ENCODE data around the gene GOLGA1.
"Not testable (repeated sequence)": the region's sequence is repeated elsewhere in the genome, so short reads cannot be mapped to it uniquely, and the experiment has no call there.

The GOLGA1 gene, protein sequence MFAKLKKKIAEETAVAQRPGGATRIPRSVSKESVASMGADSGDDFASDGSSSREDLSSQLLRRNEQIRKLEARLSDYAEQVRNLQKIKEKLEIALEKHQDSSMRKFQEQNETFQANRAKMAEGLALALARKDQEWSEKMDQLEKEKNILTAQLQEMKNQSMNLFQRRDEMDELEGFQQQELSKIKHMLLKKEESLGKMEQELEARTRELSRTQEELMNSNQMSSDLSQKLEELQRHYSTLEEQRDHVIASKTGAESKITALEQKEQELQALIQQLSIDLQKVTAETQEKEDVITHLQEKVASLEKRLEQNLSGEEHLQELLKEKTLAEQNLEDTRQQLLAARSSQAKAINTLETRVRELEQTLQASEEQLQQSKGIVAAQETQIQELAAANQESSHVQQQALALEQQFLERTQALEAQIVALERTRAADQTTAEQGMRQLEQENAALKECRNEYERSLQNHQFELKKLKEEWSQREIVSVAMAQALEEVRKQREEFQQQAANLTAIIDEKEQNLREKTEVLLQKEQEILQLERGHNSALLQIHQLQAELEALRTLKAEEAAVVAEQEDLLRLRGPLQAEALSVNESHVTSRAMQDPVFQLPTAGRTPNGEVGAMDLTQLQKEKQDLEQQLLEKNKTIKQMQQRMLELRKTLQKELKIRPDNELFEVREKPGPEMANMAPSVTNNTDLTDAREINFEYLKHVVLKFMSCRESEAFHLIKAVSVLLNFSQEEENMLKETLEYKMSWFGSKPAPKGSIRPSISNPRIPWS

DNA sequence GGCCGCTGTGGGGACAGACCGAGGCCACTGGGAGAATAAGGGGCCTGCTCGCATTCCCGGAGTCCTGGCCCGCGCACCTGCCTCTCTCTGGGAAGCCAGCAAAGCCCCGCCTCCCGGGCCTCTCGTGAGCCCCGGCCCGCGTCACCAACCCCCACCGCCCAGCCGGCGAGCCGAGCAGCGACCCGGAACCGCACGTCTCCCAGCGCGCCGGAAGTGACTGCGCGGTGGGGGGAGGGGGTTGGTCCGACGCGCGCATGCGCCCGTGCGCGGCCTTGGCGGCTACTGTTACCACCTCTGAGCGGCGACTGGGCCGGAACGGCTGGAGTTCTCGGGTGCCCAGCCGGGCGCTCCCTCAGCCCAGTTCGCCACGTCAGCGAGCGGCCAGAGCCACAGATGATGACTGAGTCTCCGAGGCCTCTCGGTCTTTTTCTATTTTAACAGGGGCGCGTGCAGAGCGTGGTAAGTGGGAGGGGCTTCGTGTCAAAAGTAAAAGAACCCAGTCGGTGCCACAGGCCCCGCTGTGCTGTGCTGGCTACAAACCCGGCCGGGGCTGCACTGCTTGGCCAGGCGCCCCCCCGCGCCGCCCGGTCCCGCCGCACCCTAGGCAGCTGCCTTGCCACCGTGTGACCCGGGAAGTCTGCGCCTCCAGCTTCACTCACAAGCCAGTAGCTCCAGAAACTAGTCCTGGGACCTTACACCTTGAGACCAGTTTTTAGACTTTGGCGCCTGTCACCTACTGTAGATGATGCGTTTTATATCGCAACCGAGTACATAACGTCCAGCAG is at the start of gene GOLGA1:
GOLGA1 (minus strand) TSS at position 190 of the 785 bp plus-strand sequence. CDS start 2,372 bp downstream, outside the sequence.
- peak; percentile 83 to 91 (median 86) for DNase-seq

DNA sequence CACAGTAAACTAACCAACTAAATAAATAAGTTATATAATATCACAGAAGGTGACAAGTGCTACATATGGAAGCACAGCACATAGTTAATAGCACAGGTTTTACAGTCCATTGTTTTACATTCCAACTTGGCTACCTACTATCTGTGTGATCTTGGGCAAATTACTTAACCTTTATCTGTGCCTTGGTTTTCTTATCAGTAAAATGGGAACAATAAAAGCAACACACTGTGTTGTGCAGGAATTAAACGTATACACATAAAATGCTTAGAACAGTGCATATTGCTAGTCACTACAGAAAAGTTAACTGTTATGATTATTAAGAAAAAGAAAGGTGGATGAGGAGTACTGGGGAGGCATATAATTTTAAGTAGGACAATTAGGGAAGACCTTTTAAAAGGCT is 42.8 kb upstream of the GOLGA1 start:
- DNase-seq = no peak

DNA sequence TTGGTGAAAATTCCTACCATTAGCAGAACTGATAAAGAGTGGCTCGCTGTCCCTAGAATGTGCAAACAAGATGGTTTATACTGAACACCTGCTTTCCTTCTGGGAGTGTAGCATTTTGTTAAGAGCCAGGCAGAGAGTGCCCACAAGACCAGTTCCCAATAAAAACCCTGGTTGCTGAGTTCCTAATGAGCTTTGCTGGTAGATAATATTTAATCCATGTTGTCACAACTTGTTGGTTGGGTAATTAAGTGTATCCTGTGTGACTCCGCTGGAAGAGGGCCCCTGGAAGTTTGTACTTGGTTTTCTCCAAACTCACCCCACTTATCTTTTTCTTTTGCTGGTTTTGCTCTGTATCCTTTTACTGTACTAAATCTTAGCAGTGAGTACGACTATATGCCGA is 39.5 kb upstream of the GOLGA1 start:
- no peak for DNase-seq

DNA sequence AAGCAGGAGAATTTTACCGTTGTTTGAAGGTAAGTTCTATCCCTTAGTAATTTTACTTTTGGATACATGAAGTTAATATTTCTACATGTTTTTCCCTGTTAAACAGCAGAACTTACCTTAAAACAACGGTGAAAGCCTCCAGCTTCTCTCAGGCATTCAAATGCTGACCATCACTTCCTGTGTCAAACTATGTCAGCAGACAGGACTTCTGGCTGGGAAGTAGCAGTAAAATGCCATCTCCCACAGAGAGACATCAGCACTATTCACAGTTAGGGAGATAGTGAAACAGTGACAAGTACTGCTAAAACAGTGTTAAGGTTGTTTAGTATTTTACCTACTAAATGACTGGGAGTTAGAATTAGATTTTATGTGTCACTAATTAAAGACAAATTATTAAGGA is 34.2 kb upstream of the GOLGA1 start:
- no peak for DNase-seq

DNA sequence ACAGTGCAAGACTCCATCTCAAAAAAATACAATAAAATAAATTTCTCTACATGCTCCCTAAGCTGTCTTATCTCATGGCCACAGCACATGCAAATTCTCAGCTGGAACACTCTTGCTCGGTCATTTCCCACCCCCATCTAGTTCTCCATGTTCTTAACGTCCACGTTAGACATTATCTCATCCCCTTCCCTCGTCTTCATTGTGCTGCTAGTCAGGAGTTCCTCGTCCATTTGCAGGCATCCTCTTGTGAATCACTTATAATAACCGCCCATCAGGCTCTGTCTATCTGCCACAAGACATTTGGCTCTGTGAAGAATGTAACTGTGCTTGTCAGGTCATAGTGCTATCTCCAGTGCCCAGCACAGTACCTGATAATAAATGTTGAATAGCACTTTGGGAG is 32.9 kb upstream of the GOLGA1 start:
- DNase-seq = no peak

DNA sequence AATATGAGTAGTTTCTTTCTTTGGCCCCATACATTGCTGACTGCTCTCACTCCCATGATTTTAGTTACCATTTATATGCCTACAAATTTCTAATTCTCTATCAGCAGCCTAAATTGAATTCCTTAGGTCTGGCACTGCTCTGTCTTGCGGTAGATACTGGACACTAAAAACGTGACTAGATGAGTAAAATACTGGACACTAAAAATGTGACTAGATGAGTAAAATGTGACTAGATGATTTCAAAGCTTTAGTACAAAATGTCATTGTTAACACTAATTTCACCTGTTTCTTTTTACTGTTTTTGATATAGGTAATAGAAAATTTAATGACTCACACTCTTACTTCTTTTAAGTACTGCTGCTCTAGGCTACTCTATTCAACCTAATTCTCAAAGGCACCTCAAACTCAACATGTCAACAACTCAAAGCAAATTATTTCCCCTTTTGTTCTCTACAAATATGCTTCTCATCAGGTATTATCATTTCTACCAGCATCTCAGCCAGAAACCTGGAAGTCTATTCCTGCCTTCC is 31.4 kb upstream of the GOLGA1 start:
- DNase-seq = no peak

DNA sequence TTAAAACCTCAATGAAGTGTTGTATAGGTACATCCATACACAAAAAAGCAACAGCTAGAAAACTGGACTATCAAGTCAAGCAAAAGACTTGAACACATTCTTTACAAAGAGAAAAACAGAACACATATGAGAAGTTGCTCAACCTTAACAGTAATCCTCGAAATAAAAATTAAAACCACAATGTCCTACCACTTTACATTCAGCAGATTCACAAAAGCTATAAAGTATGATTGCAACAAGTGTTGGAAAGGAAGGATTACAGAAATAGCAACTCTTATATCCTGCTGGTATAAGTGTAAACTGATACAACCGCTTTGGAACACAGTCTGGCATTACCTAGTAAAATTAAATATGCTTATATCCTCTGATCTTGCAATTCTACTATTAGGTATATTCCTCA is 28.5 kb upstream of the GOLGA1 start:
- no peak for DNase-seq

DNA sequence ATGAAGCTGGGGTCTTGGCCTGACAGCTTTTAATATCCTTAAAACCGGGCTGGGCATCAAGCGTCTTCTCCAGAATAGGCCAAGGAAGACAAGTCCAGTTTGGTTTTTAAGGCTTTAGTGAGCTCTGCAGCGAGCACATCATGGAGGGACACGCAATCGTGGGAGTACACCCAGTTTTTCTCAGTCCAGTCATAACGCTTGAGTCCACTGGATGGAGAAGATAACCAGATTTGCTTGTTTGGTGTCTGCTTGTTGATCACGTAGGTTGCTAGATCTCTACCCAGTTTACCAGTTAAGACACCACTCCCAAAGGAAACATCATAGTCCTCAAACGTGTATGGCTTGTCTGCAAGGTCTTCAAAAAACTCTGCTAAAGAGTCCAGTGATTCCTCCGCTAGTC is 27.4 kb upstream of the GOLGA1 start:
- DNase-seq = no peak

DNA sequence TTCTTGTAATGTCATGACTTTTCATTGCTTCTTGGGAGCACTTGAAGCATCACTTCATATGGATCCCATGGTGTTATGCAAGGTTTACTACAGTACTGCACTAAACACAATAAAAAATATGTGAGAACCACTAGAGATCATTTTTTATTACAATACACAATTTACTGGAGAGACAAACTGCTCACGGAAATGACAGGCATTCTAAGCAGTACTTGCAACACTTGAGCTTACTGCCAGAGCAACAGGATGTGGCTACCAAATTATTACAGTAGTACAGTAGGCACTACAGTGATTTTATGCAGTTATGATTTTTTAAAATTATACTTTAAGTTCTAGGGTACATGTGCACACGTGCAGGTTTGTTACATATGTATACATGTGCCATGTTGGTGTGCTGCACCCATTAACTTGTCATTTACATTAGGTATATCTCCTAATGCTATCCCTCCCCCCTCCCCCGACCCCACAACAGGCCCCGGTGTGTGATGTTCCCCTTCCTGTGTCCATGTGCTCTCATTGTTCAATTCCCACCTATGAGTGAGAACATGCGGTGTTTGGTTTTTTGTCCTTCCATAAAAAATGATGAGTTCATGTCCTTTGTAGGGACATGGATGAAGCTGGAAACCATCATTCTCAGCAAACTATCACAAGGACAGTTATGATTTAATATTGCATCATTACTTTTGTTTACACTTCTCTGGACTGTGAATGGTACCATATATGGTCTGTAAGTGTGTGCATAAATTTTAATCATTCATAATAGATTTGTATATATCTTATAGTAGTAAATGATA is 25.1 kb upstream of the GOLGA1 start:
- DNase-seq = peak in 1 of 4 experiments; percentile 5

DNA sequence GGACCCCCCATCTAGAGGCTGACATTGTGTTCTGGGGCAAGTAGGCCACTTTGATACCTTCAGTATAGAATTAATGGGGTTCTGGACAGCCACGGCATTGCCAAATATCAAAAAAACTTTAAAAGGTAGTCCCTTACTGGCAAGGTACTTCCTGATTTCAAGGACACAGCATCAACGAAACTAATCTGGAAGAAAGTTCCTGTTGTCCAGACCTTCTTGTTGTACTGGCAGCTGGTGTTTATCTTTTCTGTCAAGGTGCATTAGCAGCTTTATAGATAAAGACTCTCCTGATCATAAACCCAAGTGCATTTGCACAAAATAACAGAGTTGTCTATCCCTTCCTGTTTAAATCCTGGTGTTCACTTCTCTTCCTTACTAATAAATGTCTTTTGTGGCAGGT is 23.7 kb upstream of the GOLGA1 start:
- no peak for DNase-seq

DNA sequence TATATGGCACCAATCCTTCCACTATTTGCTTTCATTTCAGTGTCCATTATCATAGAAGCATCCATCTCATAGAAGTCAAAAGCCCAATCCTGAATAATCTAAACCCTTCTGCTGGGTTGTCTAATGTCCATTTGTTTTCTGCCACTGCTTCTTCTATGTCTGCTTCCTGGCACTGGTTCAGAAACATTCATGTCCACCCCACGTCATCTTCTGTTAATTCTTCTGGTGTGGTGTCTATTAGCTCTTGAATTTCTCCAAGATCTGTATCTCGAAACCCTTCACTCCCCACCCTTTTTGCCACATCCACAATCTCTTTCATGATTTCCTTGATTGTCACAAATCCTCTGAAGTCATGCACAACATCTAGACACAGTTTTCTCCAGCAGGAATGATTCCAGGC is 23.2 kb upstream of the GOLGA1 start:
- no peak for DNase-seq

DNA sequence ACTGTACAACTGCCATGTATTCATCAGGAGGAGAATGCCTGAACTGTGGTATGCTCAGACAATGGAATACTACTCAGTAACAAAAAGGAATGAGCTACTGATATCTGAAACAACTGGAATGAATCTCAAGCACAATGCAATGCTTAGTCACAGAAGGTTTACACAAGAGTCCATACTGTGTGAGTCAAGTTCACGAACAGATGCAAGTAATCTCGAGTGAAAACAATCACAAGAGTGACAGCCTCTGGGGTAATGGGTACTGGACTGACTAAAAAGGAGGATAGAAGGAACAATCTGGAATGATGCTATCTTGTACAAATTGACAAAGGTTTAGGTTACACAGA is 19.5 kb upstream of the GOLGA1 start:
- DNase-seq = no peak

DNA sequence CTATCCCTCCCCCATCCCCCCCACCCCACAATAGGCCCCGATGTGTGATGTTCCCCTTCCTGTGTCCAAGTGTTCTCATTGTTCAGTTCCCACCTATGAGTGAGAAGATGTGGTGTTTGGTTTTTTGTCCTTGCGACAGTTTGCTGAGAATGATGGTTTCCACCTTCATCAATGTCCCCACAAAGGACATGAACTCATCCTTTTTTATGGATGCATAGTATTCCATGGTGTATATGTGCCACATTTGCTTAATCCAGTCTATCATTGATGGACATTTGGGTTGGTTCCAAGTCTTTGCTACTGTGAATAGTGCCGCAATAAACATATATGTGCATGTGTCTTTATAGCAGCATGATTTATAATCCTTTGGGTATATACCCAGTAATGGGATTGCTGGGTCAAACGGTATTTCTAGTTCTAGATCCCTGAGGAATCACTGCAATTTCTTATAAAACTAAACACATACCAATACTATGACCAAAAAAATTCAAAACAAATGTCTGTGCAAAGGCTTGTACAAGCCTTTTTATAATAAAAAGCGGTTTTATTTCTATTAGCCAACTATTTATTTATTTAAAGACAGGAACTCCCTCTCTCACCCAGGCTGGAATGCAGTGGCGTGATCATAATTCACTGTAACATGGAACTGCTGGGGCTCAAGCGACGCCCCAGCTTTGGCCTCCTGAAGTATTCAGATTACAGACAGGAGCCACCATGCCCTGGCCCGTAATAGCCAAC is 19.0 kb upstream of the GOLGA1 start:
- not testable (repeated sequence) for DNase-seq

DNA sequence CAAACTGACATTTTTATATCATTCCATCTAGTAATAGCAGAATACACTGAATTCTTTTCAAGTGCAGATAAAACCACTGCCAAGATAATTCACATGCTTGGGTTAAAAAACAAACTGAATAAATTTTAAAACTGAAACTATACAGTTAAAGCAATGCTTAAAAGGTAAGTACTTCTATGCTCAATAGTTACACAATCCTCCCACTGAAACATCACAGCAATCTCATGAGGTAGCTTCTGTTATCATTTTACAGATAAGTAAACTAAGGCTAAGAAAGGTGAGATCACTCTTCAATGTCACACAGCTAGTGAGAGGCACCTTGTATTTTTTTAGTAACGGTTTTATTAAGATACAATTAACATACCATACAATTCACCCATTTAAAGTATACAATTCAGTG is 13.4 kb upstream of the GOLGA1 start:
- no peak for DNase-seq

DNA sequence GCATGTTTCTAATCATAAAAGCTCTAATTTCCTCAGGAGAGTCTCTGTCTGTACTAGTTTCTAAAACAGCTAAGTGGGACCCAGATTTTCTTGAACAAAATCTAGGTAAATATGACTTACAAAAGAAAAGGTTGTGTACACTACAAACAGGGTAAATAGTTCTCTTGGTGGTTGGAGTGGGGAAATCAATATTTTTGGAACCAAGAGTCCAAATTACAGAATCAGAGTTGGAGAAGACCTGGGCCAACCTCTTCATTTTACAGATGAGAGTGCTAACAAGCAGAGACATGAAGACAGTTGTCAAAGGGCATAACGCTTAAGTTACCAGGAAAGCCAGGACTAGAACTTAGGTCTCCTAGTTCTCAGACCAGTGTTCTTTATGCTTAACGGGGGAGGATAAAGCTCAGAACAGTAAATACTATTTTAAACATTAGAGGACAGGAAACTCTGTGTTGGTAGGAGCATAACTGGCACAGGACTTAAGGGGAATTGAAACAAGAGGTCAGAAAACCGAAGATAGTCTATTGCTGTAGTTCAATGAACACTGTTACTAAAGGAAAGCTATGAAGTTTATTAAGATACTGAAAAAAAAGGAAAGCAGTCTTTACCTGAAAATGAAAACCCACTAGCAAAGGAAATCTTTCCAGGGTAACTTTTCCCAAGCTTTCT is 9.3 kb upstream of the GOLGA1 start:
- DNase-seq = no peak

DNA sequence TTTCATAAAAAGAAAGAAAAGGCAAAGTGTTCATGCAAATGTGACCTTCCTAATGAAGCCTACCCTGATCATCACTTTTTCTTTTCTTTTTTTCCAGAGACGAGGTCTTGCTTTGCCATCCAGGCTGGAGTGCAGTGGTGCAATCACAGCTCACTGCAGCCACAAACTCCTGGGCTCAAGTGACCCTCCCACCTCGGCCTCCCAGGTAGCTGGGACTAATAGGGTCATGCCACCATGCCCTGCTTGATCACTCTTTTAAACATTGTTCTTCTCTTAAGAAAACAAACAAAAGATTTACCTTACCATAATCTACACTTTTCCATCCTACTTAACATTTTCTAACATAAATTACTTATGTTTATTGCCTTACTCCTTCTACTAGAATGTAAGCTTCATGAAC is 8.5 kb upstream of the GOLGA1 start:
- no peak for DNase-seq

DNA sequence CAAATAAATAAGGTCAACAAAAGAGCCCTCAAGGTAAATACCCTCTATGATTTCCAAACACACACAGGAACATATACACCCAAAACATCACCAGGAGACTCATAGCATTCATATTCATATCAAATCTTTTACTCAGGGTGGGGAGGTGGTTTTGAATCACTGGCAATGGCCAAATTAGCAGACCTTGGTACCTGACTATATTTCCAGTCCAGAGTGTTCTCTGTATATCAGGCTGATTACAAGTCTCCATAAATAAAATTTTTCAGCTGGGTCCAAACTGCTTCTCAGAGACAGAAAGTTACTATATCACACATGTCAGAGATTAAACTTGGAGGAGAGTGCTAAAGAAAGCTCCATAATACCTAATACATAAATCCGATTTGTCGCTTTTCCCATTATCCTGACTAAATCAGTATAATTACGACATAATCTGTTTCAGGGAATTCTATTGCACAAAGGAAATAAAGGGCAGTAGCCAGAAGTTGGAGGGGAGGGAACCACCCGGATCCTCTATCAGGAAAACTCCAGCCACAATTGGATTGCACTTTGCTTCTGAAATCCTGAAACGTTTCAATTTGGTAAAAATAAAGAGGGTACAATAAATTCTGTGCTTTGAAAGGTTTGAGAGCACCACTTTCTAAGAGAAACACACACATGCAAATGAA is 7.0 kb upstream of the GOLGA1 start:
- DNase-seq = no peak

DNA sequence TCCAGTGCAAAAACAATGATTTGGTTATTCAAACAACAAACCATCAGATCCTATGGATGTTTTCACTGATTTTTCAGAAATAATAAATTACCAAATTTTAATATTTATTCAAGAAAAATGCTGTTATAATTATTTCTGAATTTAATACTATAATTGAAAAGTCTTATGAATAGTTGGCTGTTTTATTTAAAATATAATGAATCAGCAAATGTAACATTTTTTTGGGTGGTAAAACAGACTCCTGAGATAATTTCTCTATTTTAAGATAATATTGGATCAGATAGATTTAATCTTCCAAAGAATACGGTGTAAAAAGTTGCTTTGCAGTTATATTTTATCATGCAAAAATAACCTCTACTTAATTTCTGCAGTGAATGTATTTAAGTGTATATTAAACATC is 5.3 kb upstream of the GOLGA1 start:
- no peak for DNase-seq

DNA sequence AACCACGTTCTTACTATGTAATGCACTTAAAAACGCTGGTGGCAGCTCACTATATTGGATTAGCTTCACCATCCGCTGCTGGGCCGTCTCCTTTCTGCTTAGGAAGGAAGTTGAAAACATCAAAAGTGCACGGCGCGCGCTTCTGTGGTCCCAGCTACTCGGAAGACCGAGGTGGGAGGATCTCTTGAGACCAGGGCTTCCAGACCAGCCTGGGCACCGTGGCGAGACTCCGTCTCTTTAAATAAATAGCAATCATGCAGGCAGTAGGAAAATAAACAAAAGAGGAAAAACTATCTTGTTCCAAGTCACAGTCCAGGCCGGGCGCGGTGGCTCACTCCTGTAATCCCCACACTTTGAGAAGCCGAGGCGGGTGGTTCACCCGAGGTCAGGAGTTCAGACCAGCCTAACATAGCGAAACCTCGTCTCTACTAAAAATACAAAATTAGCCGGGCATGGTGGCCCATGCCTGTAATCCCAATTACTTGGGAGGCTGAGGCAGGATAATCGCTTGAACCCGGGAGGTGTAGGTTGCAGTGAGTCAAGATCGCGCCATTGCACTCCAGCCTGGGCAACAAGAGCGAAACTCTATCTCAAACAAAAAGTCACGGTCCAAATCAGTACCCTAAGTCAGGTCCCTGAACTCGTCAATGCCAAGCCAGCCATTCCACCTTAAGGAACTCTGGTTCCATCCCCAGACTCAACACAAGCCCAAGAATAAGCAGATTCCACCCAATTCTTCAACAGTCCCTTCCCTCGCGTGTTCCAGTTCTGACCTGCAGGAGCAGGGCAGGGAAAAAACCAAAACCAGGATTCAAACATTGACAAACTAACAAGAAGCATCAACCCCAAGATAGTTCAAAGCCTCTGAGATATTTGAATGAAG is 1.0 kb upstream of the GOLGA1 start:
- peak in 3 of 4 experiments; percentile 26 to 53 (median 48) for DNase-seq

DNA sequence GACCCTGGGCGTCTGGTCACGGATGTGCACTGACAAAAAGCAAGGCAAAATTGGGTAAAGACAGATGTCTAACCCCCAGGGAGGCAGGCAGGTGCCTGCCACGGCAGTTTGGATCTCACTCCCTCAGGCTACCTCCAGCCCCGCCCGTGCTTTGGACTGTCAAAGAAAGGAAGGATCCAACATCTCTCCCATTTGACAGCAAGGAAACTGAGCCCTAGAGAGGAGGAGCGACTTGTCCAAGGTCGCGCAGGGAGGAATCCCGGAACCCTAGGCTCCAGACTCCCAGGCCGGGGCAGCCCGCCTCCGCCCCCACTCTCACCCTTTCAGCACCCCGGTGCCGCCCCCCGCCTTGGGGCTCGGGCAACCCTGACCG is 376 bp downstream of the GOLGA1 start:
- DNase-seq = peak in 1 of 4 experiments; percentile 30

Measured in activated CD4-positive, CD25-positive, alpha-beta regulatory T cell (primary cell).